Suprapubic skin (tissue), 4 donors: Measurements from ENCODE around the gene GLTPD2. TPM values are rescaled to one million over a fixed set of nuclear protein-coding genes. Genes with fewer than 3 reads are reported as not detected.

Experiments
- DNase-seq, 2 donors: peaks; one replicate each; pipeline ENCODE4 v3.0.0-alpha.2; 2019; ENCODE audit warnings: low spot score in 2 of 2
- H3K27ac ChIP-seq: fragments of 200-600 bp; sonication (generic); one replicate; pipeline ENCODE4 v1.5.1; 2019
- H3K27me3 ChIP-seq: fragments of 200-600 bp; sonication (generic); one replicate; pipeline ENCODE4 v1.5.1; 2019
- H3K36me3 ChIP-seq: fragments of 200-600 bp; sonication (generic); one replicate; pipeline ENCODE4 v1.5.1; 2019
- H3K4me1 ChIP-seq: fragments of 200-600 bp; sonication (generic); one replicate; pipeline ENCODE4 v1.5.1; 2019
- H3K4me3 ChIP-seq: fragments of 200-600 bp; sonication (generic); one replicate; pipeline ENCODE4 v1.5.1; 2019; ENCODE audit warnings: mild to moderate bottlenecking
- H3K9me3 ChIP-seq: fragments of 200-600 bp; sonication (generic); one replicate; pipeline ENCODE4 v1.5.1; 2019
- CTCF ChIP-seq, 2 donors: fragments of 200-600 bp in 1 of 2; fragments of 450-650 bp in 1 of 2; sonication (generic) in 1 of 2; IDR thresholded peaks; one replicate each; pipeline ENCODE4 v1.5.1; 2016 to 2019; ENCODE audit warnings: antibody characterized with exemption in 2 of 2, mild to moderate bottlenecking in 1 of 2, moderate library complexity in 1 of 2
- EP300 ChIP-seq: sonication (generic); formaldehyde crosslinking; IDR thresholded peaks from one replicate; pipeline ENCODE4 v1.6.1; 2017; ENCODE audit warnings: antibody characterized with exemption
- POLR2A ChIP-seq, 2 donors: fragments of 450-650 bp; IDR thresholded peaks; one replicate each; pipeline ENCODE4 v1.6.1; 2017; ENCODE audit warnings: antibody characterized with exemption in 2 of 2, mild to moderate bottlenecking in 2 of 2, moderate library complexity in 2 of 2
- POLR2AphosphoS5 ChIP-seq, 3 donors: sonication (generic); formaldehyde crosslinking; IDR thresholded peaks; one replicate each; pipeline ENCODE4 v1.6.1; 2017; ENCODE audit warnings: antibody characterized with exemption in 3 of 3
- WGBS: methylation state at CpG from one replicate; pipeline ENCODE4 v1.1.5; 2018; 5-methylcytosine and 5-hydroxymethylcytosine counted together
- total RNA-seq, 4 donors: library from RNA; depleted of rRNA; stranded (reverse); fragments of >200 nt; gene quantifications; one replicate each; pipeline ENCODE4 v1.1.0, GENCODE V29; 2016

Gene GLTPD2
- total RNA-seq, 4 donors from 2014 or later, result 0.80 TPM; not detected in 3

- peak within 1 kb of the TSS; percentile 90 for H3K27ac ChIP-seq
- WGBS, result 1% methylated on average over 49 of the region's 91 CpGs
- H3K4me3 ChIP-seq, result peak within 1 kb of the TSS; percentile 81
- peaks cover 44% of the 10 kb centered on the region for H3K4me1 ChIP-seq
- H3K36me3 ChIP-seq, result no peaks in the 10 kb centered on the region
- DNase-seq, result peak; percentile 89 to 91
- TF ChIP-seq POLR2AphosphoS5 (IDR thresholded peaks at IDR 0.05) (no peak), CTCF (IDR thresholded peaks at IDR 0.05) (no peak), EP300 (no peak), POLR2A (IDR thresholded peaks at IDR 0.05) (peak in 1 of 2 donors; percentile 71)
- no peaks in the 10 kb centered on the region for H3K9me3 ChIP-seq
- no peaks in the 10 kb centered on the region for H3K27me3 ChIP-seq
Observed at GRCh38 chr17:4833178-4833940, 44.6 kb downstream of the GLTPD2 start, which contains the start of gene MINK1. MINK1 (plus strand) TSS chr17:4833340; CDS start chr17:4833584, 244 bp downstream.

GRCh38 chr17:4833941-4834680, 45.3 kb downstream of the GLTPD2 start:
- H3K9me3 ChIP-seq, result no peaks in the 10 kb centered on the region
- H3K36me3 ChIP-seq, result no peaks in the 10 kb centered on the region
- 3% methylated on average over 15 of the region's 15 CpGs for WGBS
- TF ChIP-seq CTCF (IDR thresholded peaks at IDR 0.05), result no peak
- no peak for TF ChIP-seq EP300
- TF ChIP-seq POLR2AphosphoS5 (IDR thresholded peaks at IDR 0.05), result no peak
- TF ChIP-seq POLR2A (IDR thresholded peaks at IDR 0.05), result no peak
- H3K4me1 ChIP-seq, result peaks cover 51% of the 10 kb centered on the region
- H3K27me3 ChIP-seq, result no peaks in the 10 kb centered on the region
- H3K27ac ChIP-seq, result peak overlapping the region; percentile 90
- H3K4me3 ChIP-seq, result peak overlapping the region; percentile 81
- no peak for DNase-seq

GRCh38 chr17:4834681-4835020, 45.9 kb downstream of the GLTPD2 start:
- Histone ChIP-seq H3K4me1 (peaks cover 57% of the 10 kb centered on the region), H3K36me3 (no peaks in the 10 kb centered on the region), H3K4me3 (peak overlapping the region; percentile 81), H3K9me3 (no peaks in the 10 kb centered on the region), H3K27me3 (no peaks in the 10 kb centered on the region), H3K27ac (peak overlapping the region; percentile 90)
- no peak for DNase-seq
- TF ChIP-seq POLR2A (IDR thresholded peaks at IDR 0.05) (no peak), POLR2AphosphoS5 (IDR thresholded peaks at IDR 0.05) (no peak), CTCF (IDR thresholded peaks at IDR 0.05) (no peak), EP300 (no peak)
- 63% methylated on average over 3 of the region's 4 CpGs for WGBS

GRCh38 chr17:4836221-4836620, 47.5 kb downstream of the GLTPD2 start:
- no peak for DNase-seq
- Histone ChIP-seq H3K4me1 (peaks cover 71% of the 10 kb centered on the region), H3K36me3 (no peaks in the 10 kb centered on the region), H3K27ac (no peak overlapping the region), H3K4me3 (no peak overlapping the region), H3K9me3 (no peaks in the 10 kb centered on the region), H3K27me3 (no peaks in the 10 kb centered on the region)
- no peak for TF ChIP-seq POLR2AphosphoS5 (IDR thresholded peaks at IDR 0.05)
- no peak for TF ChIP-seq CTCF (IDR thresholded peaks at IDR 0.05)
- no peak for TF ChIP-seq POLR2A (IDR thresholded peaks at IDR 0.05)
- no peak for TF ChIP-seq EP300
- 67% methylated on average over 4 of the region's 4 CpGs for WGBS
